ENCODE data around the gene ABCC12. TPM values are rescaled to one million over a fixed set of nuclear protein-coding genes. Genes with fewer than 3 reads are reported as not detected.
A peak's percentile ranks its signal among the peaks of the same experiment; 100 is the strongest.

The ABCC12 gene
- total and polyA plus RNA-seq, 2 of the 4 experiments (the other 2 are of a cell fraction): under 0.01 TPM; not detected in 1

DNA sequence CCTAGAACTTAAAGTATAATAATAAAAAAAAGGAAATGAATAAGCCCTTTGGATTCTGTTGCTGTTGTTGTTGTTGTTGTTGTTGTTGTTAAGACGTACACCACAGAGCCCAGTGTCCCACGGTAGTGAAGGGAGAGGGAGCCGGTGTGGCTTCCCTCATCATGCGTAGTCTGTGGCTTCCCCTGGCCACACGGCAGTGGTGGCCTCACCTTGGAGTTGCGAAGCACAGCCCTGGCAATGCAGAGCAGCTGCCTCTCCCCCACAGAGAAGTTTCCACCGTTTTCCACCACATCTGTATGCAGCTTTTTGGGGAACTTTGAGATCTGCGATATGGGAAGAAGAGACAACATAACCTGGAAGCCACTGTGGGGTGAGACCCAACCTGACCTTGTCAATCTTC lies 14.1 kb upstream of the ABCC12 start:
- BruUV-seq (replicated peaks): no TSS peak
- no peaks in the 10 kb centered on the region for H3K9me3 ChIP-seq (ENCODE audit: control insufficient read depth, insufficient read depth, low read length)
- no peak for DNase-seq
- no peak overlapping the region for H4K5ac ChIP-seq (ENCODE audit: low read depth, low read length)
- H2BK120ac ChIP-seq (ENCODE audit: low read depth, low read length): no peak overlapping the region
- no peak overlapping the region for H3K56ac ChIP-seq (ENCODE audit: extremely low read depth, insufficient read depth, low read length)
- H3K14ac ChIP-seq (replicated peaks; ENCODE audit: low read depth, low read length): no peak overlapping the region
- no CpG with 5 or more reads among the region's 8 CpGs for WGBS, 2 experiments (ENCODE audit: extremely low coverage in 2 of 2, insufficient read length in 1 of 2)
- no peak overlapping the region for H2BK15ac ChIP-seq (ENCODE audit: low read depth, low read length)
- POLR2A ChIA-PET (ENCODE audit: unreplicated experiment): no interaction called here
- intact Hi-C loops (cut with micrococcal nuclease): no loop called here
- peaks cover 5% of the 10 kb centered on the region for H3K27me3 ChIP-seq (ENCODE audit: control insufficient read depth, insufficient read depth, low read length)
- H3K4ac ChIP-seq (ENCODE audit: low read depth, low read length): no peak overlapping the region
- in situ Hi-C loops (cut with MboI; ENCODE audit: low sequenced_read_pairs): loop anchor here (5.0 to 25.0 kb wide), 3 partner anchors 433 to 1138 kb away; partner anchors contain the start of genes ITFG1 and PHKB
- H3K9ac ChIP-seq (ENCODE audit: low read depth, low read length): no peak overlapping the region
- peak overlapping the region; percentile 7 for H2AFZ ChIP-seq (replicated peaks; ENCODE audit: low read length, poor library complexity)
- H3K18ac ChIP-seq (ENCODE audit: low read depth, low read length): no peak overlapping the region
- H4K91ac ChIP-seq (ENCODE audit: insufficient read depth, low read depth, low read length): no peak overlapping the region
- H3K23ac ChIP-seq (ENCODE audit: low read depth, low read length): no peak overlapping the region
- dilution Hi-C loops (cut with HindIII; ENCODE audit: low sequenced_read_pairs, unreplicated experiment): no loop called here
- H2AK5ac ChIP-seq (ENCODE audit: low read depth, low read length): no peak overlapping the region
- no peak overlapping the region for H2AK9ac ChIP-seq (replicated peaks; ENCODE audit: low read depth, low read length, poor library complexity)
- no peaks in the 10 kb centered on the region for H3K79me1 ChIP-seq (ENCODE audit: low read depth in 1 of 2, low read length in 2 of 2)
- ATAC-seq (ENCODE audit: low read depth): no peak
- no peak overlapping the region for H3K27ac ChIP-seq (ENCODE audit: insufficient read depth, low read length)
- TF ChIP-seq MAFK (IDR thresholded peaks at IDR 0.05; ENCODE audit: low read depth, low read length) (no peak), RAD21 (IDR thresholded peaks at IDR 0.05; ENCODE audit: low read length) (no peak), MXI1 (IDR thresholded peaks at IDR 0.05; ENCODE audit: borderline replicate concordance, low read depth, low read length) (no peak), POLR2A (IDR thresholded peaks at IDR 0.05; ENCODE audit: low read depth, low read length) (no peak), NFE2L2 (IDR thresholded peaks at IDR 0.05; ENCODE audit: low read depth, low read length) (no peak), RFX5 (IDR thresholded peaks at IDR 0.05; ENCODE audit: low read depth, low read length) (no peak), BHLHE40 (IDR thresholded peaks at IDR 0.05; ENCODE audit: low read depth, low read length) (no peak), MAZ (IDR thresholded peaks at IDR 0.05; ENCODE audit: borderline replicate concordance, low read depth, low read length) (no peak), FOS (IDR thresholded peaks at IDR 0.05; ENCODE audit: low read depth, low read length) (no peak), CEBPB (IDR thresholded peaks at IDR 0.05; ENCODE audit: low read depth, low read length) (no peak), SMC3 (IDR thresholded peaks at IDR 0.05; ENCODE audit: low read depth, low read length) (no peak), CHD1 (IDR thresholded peaks at IDR 0.05; ENCODE audit: low read depth, low read length) (no peak), RCOR1 (IDR thresholded peaks at IDR 0.05; ENCODE audit: insufficient replicate concordance, low read length) (no peak)
- TF ChIP-seq, protein P1, sequence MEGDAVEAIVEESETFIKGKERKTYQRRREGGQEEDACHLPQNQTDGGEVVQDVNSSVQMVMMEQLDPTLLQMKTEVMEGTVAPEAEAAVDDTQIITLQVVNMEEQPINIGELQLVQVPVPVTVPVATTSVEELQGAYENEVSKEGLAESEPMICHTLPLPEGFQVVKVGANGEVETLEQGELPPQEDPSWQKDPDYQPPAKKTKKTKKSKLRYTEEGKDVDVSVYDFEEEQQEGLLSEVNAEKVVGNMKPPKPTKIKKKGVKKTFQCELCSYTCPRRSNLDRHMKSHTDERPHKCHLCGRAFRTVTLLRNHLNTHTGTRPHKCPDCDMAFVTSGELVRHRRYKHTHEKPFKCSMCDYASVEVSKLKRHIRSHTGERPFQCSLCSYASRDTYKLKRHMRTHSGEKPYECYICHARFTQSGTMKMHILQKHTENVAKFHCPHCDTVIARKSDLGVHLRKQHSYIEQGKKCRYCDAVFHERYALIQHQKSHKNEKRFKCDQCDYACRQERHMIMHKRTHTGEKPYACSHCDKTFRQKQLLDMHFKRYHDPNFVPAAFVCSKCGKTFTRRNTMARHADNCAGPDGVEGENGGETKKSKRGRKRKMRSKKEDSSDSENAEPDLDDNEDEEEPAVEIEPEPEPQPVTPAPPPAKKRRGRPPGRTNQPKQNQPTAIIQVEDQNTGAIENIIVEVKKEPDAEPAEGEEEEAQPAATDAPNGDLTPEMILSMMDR (conservative IDR thresholded peaks at IDR 0.05; ENCODE audit: low read depth, low read length): no peak
- TF ChIP-seq, protein P2, sequence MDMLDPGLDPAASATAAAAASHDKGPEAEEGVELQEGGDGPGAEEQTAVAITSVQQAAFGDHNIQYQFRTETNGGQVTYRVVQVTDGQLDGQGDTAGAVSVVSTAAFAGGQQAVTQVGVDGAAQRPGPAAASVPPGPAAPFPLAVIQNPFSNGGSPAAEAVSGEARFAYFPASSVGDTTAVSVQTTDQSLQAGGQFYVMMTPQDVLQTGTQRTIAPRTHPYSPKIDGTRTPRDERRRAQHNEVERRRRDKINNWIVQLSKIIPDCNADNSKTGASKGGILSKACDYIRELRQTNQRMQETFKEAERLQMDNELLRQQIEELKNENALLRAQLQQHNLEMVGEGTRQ (IDR thresholded peaks at IDR 0.05; ENCODE audit: low read depth, low read length): no peak
- TF ChIP-seq, protein P3, sequence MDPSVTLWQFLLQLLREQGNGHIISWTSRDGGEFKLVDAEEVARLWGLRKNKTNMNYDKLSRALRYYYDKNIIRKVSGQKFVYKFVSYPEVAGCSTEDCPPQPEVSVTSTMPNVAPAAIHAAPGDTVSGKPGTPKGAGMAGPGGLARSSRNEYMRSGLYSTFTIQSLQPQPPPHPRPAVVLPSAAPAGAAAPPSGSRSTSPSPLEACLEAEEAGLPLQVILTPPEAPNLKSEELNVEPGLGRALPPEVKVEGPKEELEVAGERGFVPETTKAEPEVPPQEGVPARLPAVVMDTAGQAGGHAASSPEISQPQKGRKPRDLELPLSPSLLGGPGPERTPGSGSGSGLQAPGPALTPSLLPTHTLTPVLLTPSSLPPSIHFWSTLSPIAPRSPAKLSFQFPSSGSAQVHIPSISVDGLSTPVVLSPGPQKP (IDR thresholded peaks at IDR 0.05; ENCODE audit: borderline replicate concordance, low read depth, low read length): no peak
- H3K4me2 ChIP-seq (ENCODE audit: low read depth, low read length): no peak overlapping the region
- no peaks in the 10 kb centered on the region; the same call in 1 of the 2 replicates for H3K9me1 ChIP-seq (ENCODE audit: insufficient read depth, low read length)
- CTCF ChIA-PET: no interaction called here
- H3K4me1 ChIP-seq (ENCODE audit: control insufficient read depth, insufficient read depth, low read length): no peaks in the 10 kb centered on the region; the same call in 1 of the 2 replicates
- H3K4me3 ChIP-seq (ENCODE audit: insufficient read depth, low read depth, low read length): no peak overlapping the region
- no peaks in the 10 kb centered on the region for H3K36me3 ChIP-seq (ENCODE audit: control insufficient read depth, insufficient read depth, low read length)
- no peaks in the 10 kb centered on the region for H4K20me1 ChIP-seq (ENCODE audit: insufficient read depth, low read length)
- H2BK20ac ChIP-seq (ENCODE audit: low read depth, low read length): no peak overlapping the region
- no peak overlapping the region for H4K8ac ChIP-seq (ENCODE audit: low read depth in 2 of 2, low read length in 2 of 2)
- H2BK5ac ChIP-seq (ENCODE audit: low read depth, low read length, poor library complexity, severe bottlenecking): no peak overlapping the region
